Measurements from ENCODE around the gene NR2F1-AS1.

NR2F1-AS1 gene

DNA sequence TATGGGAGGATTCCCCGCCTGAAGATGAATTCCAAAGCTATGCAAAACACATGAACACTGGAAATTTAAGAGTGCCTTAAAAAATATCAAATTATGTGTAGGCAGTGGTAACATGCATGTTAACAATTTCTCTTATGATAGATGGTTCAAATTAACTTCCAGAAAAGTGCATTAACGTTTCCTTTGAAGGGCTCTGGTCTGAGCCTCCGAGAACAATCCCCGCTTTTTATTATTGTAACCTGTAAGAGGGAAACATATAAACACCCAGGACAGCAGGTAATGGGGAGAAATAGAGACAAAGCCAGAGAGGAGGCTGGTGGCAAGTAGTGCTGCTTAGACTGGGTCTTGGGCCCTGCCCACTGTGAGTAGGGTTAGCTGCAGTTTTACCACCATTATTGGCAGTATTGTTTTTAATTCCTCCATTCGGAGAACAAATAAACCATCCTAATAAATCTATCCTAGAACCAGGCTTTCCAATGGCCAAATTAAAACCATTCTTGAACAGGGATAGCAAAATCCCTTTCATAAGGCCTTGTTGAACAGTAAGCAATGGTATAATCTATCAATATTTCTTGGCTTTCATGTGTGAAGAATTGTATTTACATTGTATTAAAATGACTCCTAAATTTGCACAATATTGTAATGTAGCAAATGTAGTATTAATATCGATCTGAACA lies 8.3 kb upstream of the NR2F1-AS1 start:
- no peak for DNase-seq

DNA sequence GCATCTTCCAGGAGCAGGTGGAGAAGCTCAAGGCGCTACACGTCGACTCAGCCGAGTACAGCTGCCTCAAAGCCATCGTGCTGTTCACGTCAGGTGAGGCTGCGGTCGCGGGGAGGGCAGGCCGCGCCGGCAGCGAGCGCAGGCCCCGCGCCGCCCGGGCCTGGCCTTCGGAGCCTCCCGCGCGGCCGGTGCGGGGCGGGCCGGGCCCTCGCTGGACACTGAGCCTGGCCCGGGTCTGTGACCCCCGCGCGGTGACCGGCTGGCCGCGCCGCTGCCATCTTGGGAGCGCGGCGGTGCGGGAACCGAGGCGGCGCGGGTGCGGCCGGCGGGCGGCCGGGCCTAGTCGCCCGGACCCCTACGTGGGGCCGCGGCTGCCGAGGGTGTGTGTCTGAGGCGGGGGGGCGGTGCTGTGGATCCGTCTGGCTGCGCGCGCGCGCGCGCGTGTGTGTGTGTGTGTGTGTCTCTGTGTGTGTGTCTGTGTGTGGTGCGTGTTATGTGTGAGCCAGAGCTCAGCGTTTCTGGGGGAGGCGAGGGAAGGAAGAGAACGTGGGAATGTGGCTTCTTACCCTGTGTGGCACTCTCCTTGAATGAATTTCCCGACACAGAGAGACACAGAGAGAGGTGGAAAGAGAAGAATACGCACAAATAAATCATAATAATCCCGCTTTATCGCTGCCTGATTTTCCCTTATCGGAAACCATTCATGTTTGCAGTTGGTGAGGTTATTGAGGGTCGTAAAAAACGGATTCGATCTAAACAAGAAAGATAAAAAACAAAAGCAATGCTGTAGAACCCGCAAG lies 7.5 kb upstream of the NR2F1-AS1 start:
- DNase-seq: no peak

DNA sequence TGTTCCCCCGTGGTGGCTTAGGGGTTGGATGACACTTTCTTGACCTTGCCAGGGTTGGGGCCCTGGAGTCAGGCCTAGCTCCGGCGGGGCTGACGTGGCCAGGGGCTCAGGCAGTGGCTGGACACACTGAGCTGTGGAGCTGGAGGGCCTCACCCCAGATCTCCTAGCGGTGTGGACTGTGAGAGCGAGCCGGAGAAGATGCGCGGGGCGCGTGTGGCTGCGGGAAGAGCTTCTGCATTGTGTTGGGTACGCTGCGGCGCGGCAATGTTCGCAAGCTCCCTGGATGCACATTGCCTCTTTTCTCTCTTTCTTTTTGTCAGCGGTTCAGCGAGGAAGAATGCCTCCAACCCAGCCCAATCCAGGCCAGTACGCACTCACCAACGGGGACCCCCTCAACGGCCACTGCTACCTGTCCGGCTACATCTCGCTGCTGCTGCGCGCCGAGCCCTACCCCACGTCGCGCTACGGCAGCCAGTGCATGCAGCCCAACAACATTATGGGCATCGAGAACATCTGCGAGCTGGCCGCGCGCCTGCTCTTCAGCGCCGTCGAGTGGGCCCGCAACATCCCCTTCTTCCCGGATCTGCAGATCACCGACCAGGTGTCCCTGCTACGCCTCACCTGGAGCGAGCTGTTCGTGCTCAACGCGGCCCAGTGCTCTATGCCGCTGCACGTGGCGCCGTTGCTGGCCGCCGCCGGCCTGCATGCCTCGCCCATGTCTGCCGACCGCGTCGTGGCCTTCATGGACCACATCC lies 6.8 kb upstream of the NR2F1-AS1 start:
- no peak for DNase-seq

DNA sequence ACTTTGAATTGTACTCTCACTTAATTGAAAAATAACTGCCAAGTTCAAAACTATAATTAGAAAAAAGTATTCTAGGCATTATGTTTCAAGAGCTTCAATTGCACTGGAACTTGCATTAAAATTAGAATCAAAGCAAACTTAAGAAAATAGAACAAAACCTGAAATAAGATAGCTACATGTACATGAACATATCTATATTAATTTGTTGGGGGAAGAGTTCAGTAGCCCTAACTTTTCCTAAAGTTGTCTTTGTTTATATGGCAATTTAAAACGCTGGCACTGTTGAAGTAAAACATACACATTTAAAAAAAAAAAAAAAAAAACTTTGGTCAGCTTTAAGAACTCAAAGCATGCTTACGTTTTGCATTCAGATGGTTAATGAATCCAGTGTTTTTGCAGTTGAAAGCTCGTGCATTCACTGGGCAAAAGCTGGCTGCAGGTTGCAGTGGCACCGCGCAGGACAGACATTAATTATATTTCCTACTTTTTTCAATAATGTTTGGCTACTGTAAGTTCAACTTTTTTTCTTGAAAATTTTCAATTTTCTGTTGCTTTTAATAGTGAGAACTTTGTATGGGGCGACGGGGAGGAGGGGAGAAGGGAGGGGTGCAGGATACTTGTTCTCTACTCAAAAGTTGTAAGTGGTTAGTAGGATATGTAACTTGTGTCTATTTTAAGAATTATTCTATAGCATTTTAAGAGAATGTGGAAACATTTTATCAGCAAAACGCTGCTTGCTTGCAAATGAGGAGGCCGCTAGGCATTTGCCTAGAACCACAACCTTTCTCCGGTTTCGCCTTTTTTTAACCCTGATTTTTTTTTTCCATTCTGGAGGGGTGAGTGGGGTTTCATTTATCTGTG lies 5.9 kb upstream of the NR2F1-AS1 start:
- DNase-seq: no peak

DNA sequence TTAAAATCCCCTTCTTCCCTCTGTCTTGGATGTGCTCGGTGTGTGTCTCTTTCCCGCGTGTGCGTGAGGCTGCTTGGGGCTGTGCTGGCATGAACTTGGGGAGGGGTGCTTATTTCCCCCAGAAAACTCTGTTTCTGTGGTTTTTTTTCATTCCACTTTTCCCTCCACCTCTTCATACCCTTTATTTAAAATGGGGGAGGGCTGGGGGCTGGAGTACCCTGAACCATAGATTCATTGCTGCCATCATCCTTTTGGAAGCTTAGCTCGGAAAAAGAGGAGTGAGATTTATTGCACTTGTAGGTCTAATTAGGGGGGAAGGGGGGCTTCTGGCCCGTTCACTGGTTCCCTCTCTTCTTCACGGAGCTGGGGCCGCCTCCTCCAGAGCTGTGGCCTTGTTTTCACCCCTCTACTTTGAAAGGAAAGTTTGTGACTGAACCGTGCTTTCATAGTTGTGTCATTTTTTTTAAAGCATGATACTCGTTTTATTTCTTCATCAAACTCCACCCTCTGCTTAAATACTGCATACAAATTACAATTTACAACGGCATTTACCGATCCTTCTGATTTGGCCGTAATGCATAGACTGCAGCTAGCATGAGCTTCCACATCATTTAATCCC lies 4.9 kb upstream of the NR2F1-AS1 start:
- no peak for DNase-seq

DNA sequence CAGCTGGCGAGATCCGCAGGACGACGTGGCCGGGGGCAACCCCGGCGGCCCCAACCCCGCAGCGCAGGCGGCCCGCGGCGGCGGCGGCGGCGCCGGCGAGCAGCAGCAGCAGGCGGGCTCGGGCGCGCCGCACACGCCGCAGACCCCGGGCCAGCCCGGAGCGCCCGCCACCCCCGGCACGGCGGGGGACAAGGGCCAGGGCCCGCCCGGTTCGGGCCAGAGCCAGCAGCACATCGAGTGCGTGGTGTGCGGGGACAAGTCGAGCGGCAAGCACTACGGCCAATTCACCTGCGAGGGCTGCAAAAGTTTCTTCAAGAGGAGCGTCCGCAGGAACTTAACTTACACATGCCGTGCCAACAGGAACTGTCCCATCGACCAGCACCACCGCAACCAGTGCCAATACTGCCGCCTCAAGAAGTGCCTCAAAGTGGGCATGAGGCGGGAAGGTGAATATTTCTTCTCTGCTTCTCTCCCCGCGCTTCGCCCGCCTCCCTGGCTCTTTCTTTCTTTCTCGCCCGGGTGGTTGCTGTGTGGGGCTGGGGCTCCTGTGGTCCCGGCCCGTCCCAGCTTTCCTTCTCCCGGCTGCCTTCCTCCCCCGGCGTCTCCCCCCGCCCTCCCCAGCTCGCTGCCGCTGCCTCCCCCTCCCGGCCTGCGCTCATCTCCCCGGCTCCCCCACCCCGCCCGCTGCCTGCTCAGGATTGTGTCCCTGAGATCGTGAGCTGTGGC lies 4.2 kb upstream of the NR2F1-AS1 start:
- DNase-seq: no peak

DNA sequence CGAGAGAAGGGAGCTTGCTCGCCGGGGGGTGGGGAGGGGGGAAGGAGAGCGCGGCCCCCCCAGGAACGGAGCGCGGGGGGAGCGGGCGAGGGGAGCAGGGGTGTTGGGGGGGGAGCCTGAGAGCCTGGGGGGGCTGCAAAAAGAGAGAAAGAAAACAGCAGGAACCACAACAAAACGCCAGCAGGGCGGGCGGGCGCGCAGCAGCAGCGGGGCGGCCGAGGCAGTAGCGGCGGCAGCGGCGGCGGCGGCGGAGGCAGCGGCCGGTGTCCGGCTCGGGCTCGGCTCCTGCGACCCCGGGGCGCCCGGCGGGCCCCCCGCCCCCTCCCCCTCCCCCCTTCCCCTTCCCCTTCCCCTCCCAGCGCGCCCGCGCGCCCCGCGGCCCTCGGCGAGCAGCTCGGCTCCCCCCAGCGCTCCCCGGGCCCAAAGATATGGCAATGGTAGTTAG lies 3.6 kb upstream of the NR2F1-AS1 start:
- DNase-seq: no peak

DNA sequence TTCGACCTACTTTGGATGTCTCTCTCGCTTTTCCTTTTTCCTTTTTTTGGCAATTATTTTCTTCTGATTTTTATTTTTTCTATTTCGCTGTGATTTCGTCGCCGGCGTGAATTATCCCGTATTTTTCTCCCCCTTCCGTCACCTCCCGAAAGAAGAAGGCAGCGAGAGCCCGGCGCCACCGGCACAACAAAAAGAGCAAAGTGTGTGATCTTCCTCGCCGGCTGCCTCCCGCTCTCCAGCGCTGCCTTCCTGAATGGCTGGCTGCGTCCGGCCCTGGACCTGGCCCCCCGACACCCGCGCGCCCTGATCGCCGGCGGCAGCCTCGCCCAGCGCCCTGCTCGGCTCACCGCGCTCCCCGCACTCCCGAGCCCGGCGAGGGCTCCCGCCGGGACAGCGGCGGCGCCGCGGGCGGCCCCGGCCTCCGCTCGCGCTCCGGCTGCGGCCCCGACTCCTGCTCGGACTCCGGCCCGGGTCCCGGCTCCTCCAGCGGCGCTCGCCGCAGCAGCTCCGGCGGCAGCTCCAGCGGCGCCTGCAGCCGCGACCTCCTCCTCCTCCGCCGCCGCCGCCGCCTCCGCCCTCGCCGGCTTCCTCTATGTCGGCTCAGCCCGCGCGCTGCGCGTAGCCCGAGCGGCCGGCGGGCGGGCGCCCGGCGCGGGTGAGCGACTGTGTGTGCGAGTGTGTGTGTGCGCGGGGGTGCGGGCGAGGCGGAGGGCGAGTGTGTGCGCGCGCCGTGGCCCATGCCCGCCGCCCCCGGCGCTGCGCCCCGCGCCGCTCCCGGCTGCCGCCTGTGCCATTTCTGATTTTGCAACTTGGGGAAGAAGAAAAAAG lies 3.0 kb upstream of the NR2F1-AS1 start:
- peak in 1 of 2 donors; percentile 40 for DNase-seq

DNA sequence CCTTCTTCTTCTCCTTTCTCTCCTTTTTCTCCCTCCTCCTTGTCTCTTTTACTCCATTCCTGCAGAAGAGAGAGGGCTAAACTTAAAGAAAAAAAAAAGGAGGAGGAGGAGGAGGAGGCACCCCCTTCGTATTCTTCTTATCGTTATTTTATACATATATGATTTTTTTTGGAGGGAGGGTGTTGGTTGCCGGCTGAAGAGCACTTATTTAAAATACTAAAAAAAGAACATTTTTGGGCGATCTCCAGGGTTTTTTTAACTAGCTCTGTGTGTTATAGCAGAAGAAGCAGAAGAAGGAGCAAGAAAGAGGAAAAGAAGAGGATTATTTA lies 2.4 kb upstream of the NR2F1-AS1 start:
- DNase-seq: no peak

DNA sequence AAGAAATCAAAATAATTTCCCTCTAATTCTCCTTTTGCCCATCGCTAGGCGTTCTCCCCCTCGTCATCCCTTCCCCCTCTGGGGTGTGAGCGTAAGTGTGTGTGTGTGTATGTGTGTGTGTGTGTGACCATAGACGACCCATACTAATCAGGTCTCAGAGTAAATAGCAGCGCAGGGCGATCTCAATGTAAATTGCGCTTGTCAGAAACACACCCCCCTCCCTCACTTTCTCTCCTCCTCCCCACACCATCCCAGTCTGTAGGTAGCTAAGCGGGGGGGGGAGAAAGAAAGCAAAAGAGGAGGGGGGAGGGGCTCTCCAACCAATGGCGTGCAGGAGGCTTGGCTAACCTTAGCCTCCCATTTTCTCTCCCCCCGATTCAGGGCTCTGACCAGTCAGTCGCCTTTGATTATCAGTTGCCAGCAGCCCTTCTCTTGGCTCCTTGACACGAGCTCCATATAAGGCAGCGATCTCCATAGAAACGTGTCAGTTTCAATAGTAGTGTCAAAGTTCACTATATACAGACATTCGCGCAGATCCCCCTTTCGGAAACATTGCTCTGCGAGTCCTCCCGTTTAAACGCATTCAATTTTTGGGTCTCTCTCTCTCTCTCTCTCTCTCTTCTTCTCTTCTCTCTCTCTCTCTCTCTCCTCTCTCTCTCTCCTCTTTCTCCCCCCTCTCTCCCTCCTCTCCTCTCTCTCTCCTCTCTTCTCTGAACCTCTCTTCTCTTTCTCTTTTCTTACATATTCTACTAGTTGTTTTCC lies 1.8 kb upstream of the NR2F1-AS1 start, which contains the start of gene NR2F1:
Gene NR2F1 (plus strand): TSS at position 546 of the 762 bp plus-strand sequence. CDS start 1,802 bp downstream, outside the sequence.
- no peak for DNase-seq

DNA sequence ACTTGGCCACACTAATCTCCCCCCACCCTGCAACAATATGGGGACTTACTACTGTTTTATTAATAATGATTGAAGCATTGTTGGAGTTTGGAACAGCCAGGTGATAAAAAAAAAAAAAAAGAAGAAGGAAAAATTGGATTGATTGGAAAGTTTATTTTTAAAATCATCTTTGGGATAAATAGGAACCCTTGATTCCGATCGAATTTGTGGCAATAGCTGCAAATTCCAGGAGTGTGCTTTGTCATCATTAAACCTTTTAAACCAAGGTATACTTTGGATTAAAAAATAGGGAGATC lies 1.1 kb upstream of the NR2F1-AS1 start:
- DNase-seq: no peak

DNA sequence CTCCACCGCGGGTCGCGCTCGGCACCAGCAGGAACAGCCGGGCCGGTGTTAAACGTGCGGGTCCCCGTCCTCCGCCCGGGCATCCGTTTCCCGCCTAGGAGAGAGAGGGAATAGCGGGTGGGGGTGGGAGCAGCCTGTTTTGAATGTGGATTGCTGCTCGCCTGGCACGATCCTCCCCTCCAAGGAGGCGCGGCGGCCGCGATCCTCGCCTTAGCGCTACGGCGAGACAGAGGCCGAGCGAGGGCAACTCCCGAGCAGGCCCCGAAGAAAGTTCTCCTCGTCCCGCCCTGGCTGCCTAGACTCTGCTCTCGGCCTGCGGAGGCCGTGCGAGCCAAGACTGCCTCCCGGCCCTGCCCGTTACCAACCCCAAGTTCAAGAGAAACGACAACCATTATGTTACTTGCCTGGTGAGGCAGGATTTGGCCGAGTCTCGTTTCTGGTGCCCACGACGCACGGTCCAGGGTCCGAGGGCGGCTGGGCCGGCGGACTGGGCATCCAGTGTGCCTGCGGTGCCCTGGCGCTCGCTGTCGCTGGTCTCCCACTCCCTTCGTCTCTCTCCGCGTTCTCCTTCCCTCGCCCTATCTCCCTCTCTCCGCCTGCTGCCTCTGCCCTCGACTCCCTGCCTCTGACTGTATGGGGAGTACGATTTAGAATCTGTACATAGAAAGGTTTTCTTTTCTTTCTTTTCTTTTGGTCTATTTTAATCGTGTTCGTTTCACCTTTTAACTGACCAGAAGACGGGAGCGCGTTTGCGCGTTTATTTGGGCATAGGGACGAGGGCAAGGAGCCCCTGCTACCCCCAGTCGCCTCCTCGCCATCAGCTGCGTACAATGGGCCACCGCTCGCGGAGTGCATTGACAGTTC lies 724 bp downstream of the NR2F1-AS1 start:
- no peak for DNase-seq

DNA sequence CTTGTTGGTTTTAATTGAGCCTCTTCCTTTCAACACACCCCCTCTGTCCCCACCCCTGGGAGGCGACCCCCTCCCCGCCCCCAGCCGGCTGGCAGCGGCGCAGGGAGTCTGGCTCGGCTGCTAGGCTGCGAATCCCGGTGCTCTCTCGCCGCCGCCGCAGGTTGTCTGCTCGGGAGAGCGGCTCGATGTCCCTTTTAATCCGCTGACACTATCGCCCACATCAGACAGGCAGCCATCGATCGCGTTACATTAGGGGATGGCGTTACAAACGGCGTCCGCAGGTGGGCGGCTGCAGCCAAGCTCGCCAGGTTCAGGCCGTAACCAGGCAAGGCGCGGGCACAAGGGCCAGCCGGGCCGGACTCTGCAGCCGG lies 1.3 kb downstream of the NR2F1-AS1 start:
- no peak for DNase-seq

DNA sequence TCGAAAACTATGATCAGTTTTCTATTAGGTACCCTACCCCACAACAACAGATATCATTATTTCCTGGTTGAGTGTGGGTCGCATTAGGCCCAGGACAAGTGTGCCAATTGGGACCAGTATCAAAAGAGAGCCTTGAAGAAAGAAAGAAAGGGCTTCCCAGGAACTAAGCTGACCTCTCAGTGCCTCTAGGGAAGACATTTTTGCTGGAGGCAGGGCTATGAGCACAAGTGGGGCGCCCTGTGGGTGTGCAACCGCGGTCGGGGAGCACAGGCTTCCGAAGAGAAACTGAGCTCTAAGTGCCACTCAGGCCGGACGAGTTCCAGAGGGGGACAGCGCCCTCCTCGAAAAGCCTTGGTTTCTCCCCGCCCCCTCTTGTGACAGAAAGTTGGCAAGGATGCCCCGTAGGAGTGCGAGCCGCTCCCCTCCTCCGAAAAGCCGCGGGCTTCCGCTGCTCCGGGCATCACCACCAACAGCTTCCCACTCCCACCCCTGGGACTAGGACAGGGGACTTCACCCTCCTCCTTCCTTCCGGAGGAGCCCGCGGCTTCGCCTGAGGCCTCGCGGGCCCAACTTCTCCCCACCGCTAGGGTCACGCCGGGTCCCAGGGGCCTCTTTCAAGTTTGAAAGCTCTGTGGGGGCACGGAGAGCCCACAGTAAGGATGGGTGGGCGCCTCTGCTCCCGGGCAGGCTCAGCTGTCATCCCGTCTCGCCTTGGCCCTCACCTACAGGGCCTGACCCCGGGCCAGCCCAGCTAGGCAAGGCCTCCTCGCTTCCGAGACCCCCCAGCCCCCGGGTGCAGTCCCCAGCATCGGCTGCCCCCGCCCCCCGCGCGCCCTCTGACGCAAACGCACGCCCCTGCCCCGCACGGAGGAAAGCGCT lies 2.0 kb downstream of the NR2F1-AS1 start:
- DNase-seq: no peak

DNA sequence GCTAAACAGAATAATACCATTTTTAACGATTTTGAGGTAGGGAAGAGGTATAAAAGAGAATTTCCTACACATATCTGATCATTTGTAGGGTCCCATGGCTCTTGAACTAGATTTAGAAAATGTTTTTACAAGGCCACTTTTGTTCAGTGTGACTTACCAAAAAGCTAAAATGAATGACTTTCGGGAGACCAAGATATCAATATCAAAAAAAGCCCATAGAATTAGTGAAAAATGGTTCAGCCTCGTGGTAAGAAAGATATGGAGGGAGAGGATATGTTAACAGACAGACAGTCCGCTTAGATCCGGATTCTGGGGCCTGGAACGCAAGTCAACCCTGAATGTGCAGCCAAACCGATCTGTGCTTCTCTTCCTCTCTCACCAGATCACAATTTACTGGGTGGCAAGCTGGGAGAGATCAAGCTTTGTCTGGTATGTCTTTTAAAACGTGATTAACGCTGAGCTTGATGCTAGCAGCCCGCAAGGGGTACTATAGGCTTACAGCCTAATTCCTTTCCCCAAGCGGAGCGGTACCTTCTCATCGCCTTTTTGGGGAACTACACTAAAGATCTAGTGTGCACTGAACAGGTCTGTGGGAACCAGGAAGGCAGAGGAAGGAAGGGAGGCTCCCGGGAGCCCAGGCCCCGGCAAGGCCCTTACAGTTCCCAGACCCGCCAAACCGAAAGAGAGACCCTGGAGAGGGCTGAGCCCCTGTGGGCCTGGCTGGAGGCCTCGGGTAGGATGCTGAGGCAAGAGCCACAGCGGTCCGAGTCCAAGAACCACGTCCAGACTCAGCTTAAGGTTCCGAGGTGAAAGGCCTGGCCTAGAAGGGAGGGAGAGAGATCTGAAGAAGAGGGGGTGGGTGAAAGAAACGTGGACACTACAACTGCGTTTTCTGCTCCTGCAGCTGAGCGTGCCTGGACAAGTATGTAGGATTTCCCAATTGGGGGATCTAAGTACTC lies 2.9 kb downstream of the NR2F1-AS1 start:
- no peak for DNase-seq

DNA sequence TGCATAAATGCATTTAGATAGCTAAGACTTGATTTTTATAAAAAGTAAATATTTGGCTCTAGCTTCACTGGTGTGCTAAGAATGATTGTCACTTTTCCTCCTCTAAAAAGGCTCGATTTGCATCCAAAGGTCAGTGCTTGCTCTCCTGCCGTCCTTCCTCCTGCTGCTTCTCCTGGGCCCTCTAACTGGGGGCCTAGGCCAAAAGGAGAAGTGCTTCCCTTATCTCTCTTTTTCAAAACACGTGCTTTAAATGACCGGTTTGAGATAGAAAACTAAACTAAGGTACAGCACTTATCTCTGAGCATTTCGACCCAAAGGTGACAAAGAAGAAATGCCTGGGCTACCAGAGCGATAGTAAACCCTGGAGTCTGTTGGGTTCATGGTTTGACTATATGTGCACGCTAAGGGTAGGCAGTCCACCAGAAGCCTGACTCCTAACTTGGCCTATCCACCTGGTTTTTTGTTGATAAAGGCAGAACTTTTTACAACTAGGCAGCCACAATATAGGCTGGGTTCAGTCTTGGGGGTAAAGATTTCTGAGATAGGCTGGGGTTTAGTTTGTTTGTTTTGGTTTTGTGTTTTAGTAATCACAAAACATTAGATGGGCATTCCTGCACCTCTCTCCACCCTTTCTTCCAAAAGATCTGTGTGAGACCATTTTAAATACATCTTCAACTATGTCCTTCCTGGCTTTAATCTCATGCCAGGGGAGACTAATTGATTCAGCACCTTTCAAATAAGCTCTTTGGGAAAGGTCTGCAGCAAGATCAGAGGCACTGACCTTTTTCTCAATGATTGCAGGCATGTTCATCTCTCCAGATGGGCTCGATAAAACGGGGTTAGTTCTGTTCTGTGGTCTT lies 3.8 kb downstream of the NR2F1-AS1 start:
- no peak for DNase-seq

All from activated CD4-positive, alpha-beta T cell treated with anti-CD3 and anti-CD28 coated beads for 4 hours (primary cell).